K562 (cell line): Measurements from ENCODE around the gene XCL1. TPM values are rescaled to one million over a fixed set of nuclear protein-coding genes. Genes with fewer than 3 reads are reported as not detected.

Experiments
- ATAC-seq: fragments of 200-7000 bp; cut with Tn5 transposase; 3 replicates; pipeline ENCODE4 v1.9.1; 2020; ENCODE audit warnings: moderate library complexity
- BruUV-seq: library from RNA; stranded (reverse); fragments of 400-500 nt; replicated peaks from 2 replicates; lab custom pipeline; 2021; lab: Mats Ljungman, UMichigan
- CTCF ChIA-PET: fragments of 300-600 bp; formaldehyde crosslinking; extraction: SDS; loops from one replicate; lab custom pipeline; 2021; ENCODE audit warnings: low intra/inter-chr PET ratio; lab: Yijun Ruan, JAX
- POLR2A ChIA-PET: fragments of 300-600, 350-650 bp; sonication (Branson Sonifier 250); formaldehyde crosslinking; extraction: SDS; loops from one replicate; lab custom pipeline; 2021; ENCODE audit warnings: antibody characterized with exemption, inconsistent platforms; lab: Yijun Ruan, JAX
- DNase-seq, 4 experiments: peaks; one replicate each; pipeline versions ENCODE4 v3.0.0 to v3.0.0-alpha.2; 2011 to 2018; ENCODE audit warnings: low spot score in 3 of 4, mixed read lengths in 3 of 4; ENCODE audit errors: extremely low read depth in 1 of 4
- FAIRE-seq: peaks from 2 replicates; lab custom pipeline; 2011; peaks lifted over from hg19 to GRCh38; lab: Jason Lieb, UNC
- H2AFZ ChIP-seq: 2 replicates; pipeline ENCODE4 v1.6.0; 2011; ENCODE audit warnings: low read depth, low read length, control low read depth, inconsistent platforms
- H3K27ac ChIP-seq: fragments of 200-600 bp; 3 replicates; pipeline ENCODE4 v1.8.0; 2011; ENCODE audit warnings: low read depth, mild to moderate bottlenecking, control low read depth, inconsistent platforms, low read length, moderate library complexity, mixed read lengths; ENCODE audit errors: extremely low read depth
- H3K27me3 ChIP-seq, 2 experiments: fragments of 300-600 bp in 1 of 2; 2 replicates in 1 of 2; 3 replicates in 1 of 2; pipeline versions ENCODE4 v1.6.0 to v1.8.0; 2011; ENCODE audit warnings: inconsistent platforms in 2 of 2, low read length in 2 of 2, mild to moderate bottlenecking in 1 of 2, mixed read lengths in 1 of 2, moderate library complexity in 1 of 2; ENCODE audit not compliant: control insufficient read depth in 2 of 2, insufficient read depth in 2 of 2
- H3K36me3 ChIP-seq: fragments of 300-600 bp; 3 replicates; pipeline ENCODE4 v1.8.0; 2011; ENCODE audit warnings: mild to moderate bottlenecking, low read length, inconsistent platforms; ENCODE audit not compliant: control insufficient read depth, insufficient read depth
- H3K4me1 ChIP-seq, 2 experiments: fragments of 200-600 bp in 1 of 2; replicated peaks in 1 of 2; 2 replicates in 1 of 2; 3 replicates in 1 of 2; pipeline versions ENCODE4 v1.5.1 to v1.8.0; 2011; ENCODE audit warnings: inconsistent platforms in 2 of 2, low read length in 2 of 2, mild to moderate bottlenecking in 1 of 2, mixed read lengths in 1 of 2, moderate library complexity in 1 of 2; ENCODE audit not compliant: control insufficient read depth in 2 of 2, insufficient read depth in 2 of 2
- H3K4me2 ChIP-seq: 2 replicates; pipeline ENCODE4 v1.6.1; 2011; ENCODE audit warnings: low read length, control low read depth, inconsistent platforms, mixed read lengths; ENCODE audit not compliant: insufficient read depth
- H3K4me3 ChIP-seq: fragments of 200-600 bp; sonication (generic), shearing (Covaris generic); 2 replicates; pipeline ENCODE4 v1.5.1; 2016; ENCODE audit warnings: control low read depth, inconsistent platforms
- H3K79me2 ChIP-seq: fragments of 200-600 bp; 3 replicates; pipeline ENCODE4 v1.8.0; 2011; ENCODE audit warnings: low read length, inconsistent platforms; ENCODE audit not compliant: control insufficient read depth, insufficient read depth
- H3K9ac ChIP-seq, 2 experiments: 2 replicates each; pipeline versions ENCODE4 v1.6.0 to v1.6.1; 2011; ENCODE audit warnings: low read depth in 2 of 2, low read length in 2 of 2, control low read depth in 1 of 2, inconsistent platforms in 1 of 2, mild to moderate bottlenecking in 1 of 2, mixed read lengths in 1 of 2; ENCODE audit not compliant: insufficient read depth in 1 of 2
- H3K9me1 ChIP-seq: one replicate; pipeline ENCODE4 v1.6.0; 2011; ENCODE audit warnings: inconsistent platforms, mild to moderate bottlenecking, low read length, moderate library complexity; ENCODE audit not compliant: control insufficient read depth, insufficient read depth
- H3K9me3 ChIP-seq: replicated peaks from 2 replicates; pipeline ENCODE4 v1.5.1; 2011; ENCODE audit warnings: low read depth, low read length, inconsistent platforms; ENCODE audit not compliant: control insufficient read depth, insufficient read depth
- H4K20me1 ChIP-seq: replicated peaks from 2 replicates; pipeline ENCODE4 v1.6.1; 2011; ENCODE audit warnings: low read length, inconsistent platforms, mixed read lengths; ENCODE audit not compliant: control insufficient read depth, insufficient read depth
- BRF1 ChIP-seq: IDR thresholded peaks from 3 replicates; pipeline ENCODE4 v1.6.1; 2011; ENCODE audit warnings: borderline replicate concordance, mild to moderate bottlenecking; ENCODE audit not compliant: insufficient read length; ENCODE audit errors: extremely low read depth
- ELK1 ChIP-seq: sonication (generic); formaldehyde crosslinking; IDR thresholded peaks from 2 replicates; pipeline ENCODE4 v1.8.1; 2022; ENCODE audit warnings: missing genetic modification reagents
- EP400 ChIP-seq: fragments of 450-650 bp; IDR thresholded peaks from 2 replicates; pipeline ENCODE4 v1.6.1; 2017; ENCODE audit warnings: antibody characterized with exemption, mild to moderate bottlenecking, moderate library complexity
- JUNB ChIP-seq: fragments of 450-650 bp; formaldehyde crosslinking; conservative IDR thresholded peaks from 2 replicates; pipeline ENCODE4 v1.4.0; 2020; ENCODE audit warnings: mild to moderate bottlenecking
- LEF1 ChIP-seq: fragments of 450-650 bp; IDR thresholded peaks from 2 replicates; pipeline ENCODE4 v1.6.1; 2016; ENCODE audit warnings: mild to moderate bottlenecking
- MCM3 ChIP-seq: fragments of 450-650 bp; IDR thresholded peaks from 2 replicates; pipeline ENCODE4 v1.6.1; 2016
- TAF1 ChIP-seq: IDR thresholded peaks from 2 replicates; pipeline ENCODE4 v1.6.1; 2011; ENCODE audit warnings: mild to moderate bottlenecking, low read length, moderate library complexity; ENCODE audit not compliant: insufficient read depth, control insufficient read depth, severe bottlenecking; ENCODE audit errors: extremely low read depth
- ZBTB9 ChIP-seq: fragments of 450-650 bp; formaldehyde crosslinking; IDR thresholded peaks from 2 replicates; pipeline ENCODE4 v1.4.0; 2020; ENCODE audit warnings: mild to moderate bottlenecking, moderate library complexity
- ZNF24 ChIP-seq: fragments of 450-650 bp; IDR thresholded peaks from 2 replicates; pipeline ENCODE4 v1.6.1; 2016
- ZNF408 ChIP-seq: fragments of 250-450 bp; sonication (Bioruptor Pico); IDR thresholded peaks from 2 replicates; pipeline ENCODE4 v1.4.0; 2020; ENCODE audit warnings: low read depth, mild to moderate bottlenecking, moderate library complexity
- WGBS: fragments of 100-300 bp; shearing (Covaris generic); methylation state at CpG from one replicate; pipeline ENCODE4 v1.1.6; 2016; ENCODE audit warnings: low coverage, mixed read lengths; ENCODE audit not compliant: insufficient coverage; ENCODE audit errors: missing lambda C conversion rate; 5-methylcytosine and 5-hydroxymethylcytosine counted together
- in situ Hi-C: fragments of 300-500 bp; cut with MboI; formaldehyde crosslinking; loops from 4 replicates; pipeline ENCODE4 v1.15.0; 2018; ENCODE audit warnings: inconsistent platforms, mixed read lengths
- intact Hi-C: fragments of 100-400 bp; cut with micrococcal nuclease; formaldehyde crosslinking; loops from 2 replicates; pipeline ENCODE4 v1.14.2; 2022
- polyA plus RNA-seq, 8 experiments: library from polyadenylated mRNA; depleted of rRNA in 4 of 8; stranded (reverse) in 5 of 8; unstranded in 3 of 8; fragments of >200 nt; fragmentation: Nextera tagmentation in 2 of 8; fragmentation: Illumina TruSeq in 1 of 8; extraction: Ambion mirVana in 2 of 8; extraction: Trizol in 1 of 8; gene quantifications; 2 replicates each; pipeline versions ENCODE4 v1.2.1 to v1.2.3, GENCODE V29; 2011 to 2014; ENCODE audit warnings: inconsistent platforms in 1 of 8, missing spikeins in 1 of 8
- total RNA-seq, 7 experiments: library from RNA; depleted of rRNA in 6 of 7; stranded (reverse); fragments of >200 nt in 6 of 7; fragmentation: Illumina TruSeq in 2 of 7; extraction: Trizol in 2 of 7; gene quantifications; 2 replicates each; pipeline versions ENCODE4 v1.2.1 to v1.2.3, GENCODE V29; 2011 to 2021; ENCODE audit warnings: low replicate concordance in 1 of 7

Gene XCL1
- total and polyA plus RNA-seq, 9 of the 15 experiments (the other 6 are each of a cell fraction or from before 2014, with no cell fraction given) = 0.06 to 0.09 (median 0.06) TPM; not detected in 6

- in situ Hi-C loops = loop anchor here (25.0 kb wide), 1 partner anchor 752 kb away; the partner anchor contains the start of genes BLZF1 and NME7
- Histone ChIP-seq H3K27ac (no peak overlapping the region), H3K9ac (no peak overlapping the region), H3K4me1 (peaks cover 0 to 5% of the 10 kb centered on the region in 2 experiments; a peak in 2 of 5 replicates), H3K79me2 (no peaks in the 10 kb centered on the region), H3K4me2 (no peak overlapping the region), H3K9me1 (no peaks in the 10 kb centered on the region), H3K4me3 (no peak overlapping the region), H3K27me3 (peaks cover 9 to 23% of the 10 kb centered on the region in 2 experiments; a peak in 4 of 5 replicates), H2AFZ (no peak overlapping the region), H3K36me3 (no peaks in the 10 kb centered on the region), H4K20me1 (no peaks in the 10 kb centered on the region), H3K9me3 (no peaks in the 10 kb centered on the region)
- no peak for ATAC-seq
- ChIA-PET POLR2A (interaction anchor here (0.6 to 1.1 kb wide), 3 partner anchors 9 to 536 kb away, joined by 3 read pairs; no protein-coding TSS in a partner anchor), CTCF (no interaction called here)
- no peak for DNase-seq
- BruUV-seq = no TSS peak
- no peak for TF ChIP-seq ZNF408 (CRISPR knock-in tag)
- TF ChIP-seq EP400 = no peak
- no peak for TF ChIP-seq BRF1
- FAIRE-seq = no peak
- intact Hi-C loops = no loop called here
- 1% methylated on average over 8 of the region's 10 CpGs for WGBS
Observed at GRCh38 chr1:168609741-168610510, 33.5 kb downstream of the XCL1 start.

- H3K4me1 ChIP-seq = peaks cover 0 to 5% of the 10 kb centered on the region in 2 experiments; a peak in 2 of 5 replicates
- DNase-seq (no peak), FAIRE-seq (no peak), ATAC-seq (no peak)
- intact Hi-C loops (no loop called here), in situ Hi-C loops (loop anchor here (25.0 kb wide), 1 partner anchor 749 kb away; the partner anchor contains the start of genes BLZF1 and NME7)
- POLR2A ChIA-PET = interaction anchor here (0.7 kb wide), 1 partner anchor 503 kb away, joined by 3 read pairs; no protein-coding TSS in a partner anchor
- H3K9me3 ChIP-seq = no peaks in the 10 kb centered on the region
- H3K9ac ChIP-seq = no peak overlapping the region
- BruUV-seq = no TSS peak
- no peak overlapping the region for H3K4me2 ChIP-seq
- no peak overlapping the region for H3K4me3 ChIP-seq
- H3K36me3 ChIP-seq = no peaks in the 10 kb centered on the region
- no peak overlapping the region for H3K27ac ChIP-seq
- CTCF ChIA-PET = no interaction called here
- no peaks in the 10 kb centered on the region for H4K20me1 ChIP-seq
- no peaks in the 10 kb centered on the region for H3K9me1 ChIP-seq
- H3K79me2 ChIP-seq = no peaks in the 10 kb centered on the region
- peaks cover 8 to 23% of the 10 kb centered on the region in 2 experiments; a peak in 4 of 5 replicates for H3K27me3 ChIP-seq
- 5% methylated on average over 1 of the region's 1 CpG for WGBS
- no peak overlapping the region for H2AFZ ChIP-seq
- TF ChIP-seq ZNF24 (no peak), ELK1 (no peak), ZBTB9 (no peak), JUNB (CRISPR knock-in tag) (no peak), MCM3 (no peak), LEF1 (no peak), TAF1 (no peak)
Observed at GRCh38 chr1:168613038-168613451, 36.6 kb downstream of the XCL1 start.
